DND-41 (cell line): ENCODE data around the gene CEP68.

ENCODE experiments used
- CTCF ChIP-seq: IDR thresholded peaks from 2 replicates; pipeline ENCODE4 v1.5.1; 2012; ENCODE audit warnings: borderline replicate concordance, low read length, moderate library complexity, mild to moderate bottlenecking; ENCODE audit not compliant: poor library complexity, severe bottlenecking; ENCODE audit errors: extremely low read depth
- EZH2 ChIP-seq: IDR thresholded peaks from 3 replicates; pipeline ENCODE4 v1.6.1; 2012; ENCODE audit warnings: borderline replicate concordance, low read depth, mild to moderate bottlenecking, moderate library complexity, low read length, inconsistent platforms; ENCODE audit not compliant: severe bottlenecking

DNA sequence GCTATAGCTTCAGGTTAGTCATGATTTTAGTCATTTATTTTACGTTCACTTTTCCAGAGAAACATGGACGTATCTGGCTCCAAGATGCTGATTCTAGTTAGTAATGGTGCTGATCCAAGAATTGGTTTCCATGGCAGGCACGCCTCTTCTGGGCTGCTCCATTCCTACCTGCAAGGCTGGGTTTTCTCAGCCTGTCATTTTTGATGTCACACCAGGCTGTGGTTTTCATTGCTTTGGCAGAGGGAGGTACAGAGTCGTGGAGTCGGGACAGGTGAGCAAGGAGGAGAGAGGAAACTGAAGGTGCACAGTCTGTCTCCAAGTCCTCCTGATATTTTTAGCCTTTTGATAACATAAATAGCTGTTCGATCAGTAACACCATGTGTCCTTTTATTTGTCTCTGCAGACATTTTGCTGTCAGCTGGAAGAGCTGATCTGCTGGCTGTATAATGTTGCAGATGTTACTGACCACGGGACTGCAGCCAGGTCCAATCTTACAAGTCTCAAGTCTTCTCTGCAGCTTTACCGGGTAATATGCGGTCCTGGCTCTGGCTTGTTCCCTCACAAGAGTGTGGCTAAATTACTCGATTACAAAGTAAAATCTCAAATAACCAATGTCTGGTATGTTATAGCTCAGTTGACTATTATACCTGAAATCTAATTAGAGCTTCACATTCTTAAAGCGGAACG, 17.8 kb downstream of the CEP68 start:
- TF ChIP-seq CTCF (no peak), EZH2 (no peak)
